ENCODE data around the gene GDF10. TPM values are rescaled to one million over a fixed set of nuclear protein-coding genes. Genes with fewer than 3 reads are reported as not detected.

GDF10 gene
- total RNA-seq, 2 experiments from 2014 or later, result 1.4 to 1.5 TPM

- Mint-ChIP-seq H3K4me1 (ENCODE audit: low read depth) (no peaks in the 10 kb centered on the region), H3K4me3 (no peak overlapping the region), H3K36me3 (ENCODE audit: low read depth) (no peaks in the 10 kb centered on the region), H3K27ac (no peak overlapping the region), H3K9me3 (no peaks in the 10 kb centered on the region), H3K27me3 (no peaks in the 10 kb centered on the region)
- no peak for ATAC-seq
- ChIA-PET POLR2A (no interaction called here), CTCF (interaction anchor here (1.2 kb wide), 1 partner anchor 14 kb away, joined by 5 read pairs; no protein-coding TSS in a partner anchor)
- TF ChIP-seq CTCF (IDR thresholded peaks at IDR 0.05), result no peak
- no peak for DNase-seq
- intact Hi-C loops (cut with micrococcal nuclease), result no loop called here
Observed at GRCh38 chr10:47354900-47355299, 54.9 kb downstream of the GDF10 start.

GRCh38 chr10:47356708-47357107, 56.7 kb downstream of the GDF10 start:
- POLR2A ChIA-PET, result no interaction called here
- Mint-ChIP-seq H3K27me3 (no peaks in the 10 kb centered on the region), H3K4me1 (ENCODE audit: low read depth) (no peaks in the 10 kb centered on the region), H3K27ac (no peak overlapping the region), H3K4me3 (no peak overlapping the region), H3K36me3 (ENCODE audit: low read depth) (no peaks in the 10 kb centered on the region), H3K9me3 (no peaks in the 10 kb centered on the region)
- ATAC-seq, result no peak
- TF ChIP-seq CTCF (IDR thresholded peaks at IDR 0.05), result no peak
- intact Hi-C loops (cut with micrococcal nuclease), result no loop called here
- no peak for DNase-seq
- CTCF ChIA-PET, result no interaction called here

GRCh38 chr10:47357131-47357582, 57.2 kb downstream of the GDF10 start:
- Mint-ChIP-seq H3K27me3 (no peaks in the 10 kb centered on the region), H3K27ac (no peak overlapping the region), H3K36me3 (ENCODE audit: low read depth) (no peaks in the 10 kb centered on the region), H3K4me3 (no peak overlapping the region), H3K4me1 (ENCODE audit: low read depth) (no peaks in the 10 kb centered on the region), H3K9me3 (no peaks in the 10 kb centered on the region)
- ChIA-PET CTCF (no interaction called here), POLR2A (no interaction called here)
- ATAC-seq, result no peak
- DNase-seq, result no peak
- TF ChIP-seq CTCF (IDR thresholded peaks at IDR 0.05), result no peak
- intact Hi-C loops (cut with micrococcal nuclease), result no loop called here

- TF ChIP-seq CTCF (IDR thresholded peaks at IDR 0.05), result no peak
- CTCF ChIA-PET, result interaction anchor here (0.6 to 0.9 kb wide), 2 partner anchors 17 to 334 kb away, joined by 3 read pairs; no protein-coding TSS in a partner anchor
Observed at GRCh38 chr10:47357911-47358310, 57.9 kb downstream of the GDF10 start.

GRCh38 chr10:47358457-47358856, 58.5 kb downstream of the GDF10 start:
- H3K36me3 Mint-ChIP-seq (ENCODE audit: low read depth), result no peaks in the 10 kb centered on the region
- intact Hi-C loops (cut with micrococcal nuclease), result no loop called here
- ATAC-seq (no peak), DNase-seq (no peak)
- no peak overlapping the region for H3K4me3 Mint-ChIP-seq
- H3K9me3 Mint-ChIP-seq, result no peaks in the 10 kb centered on the region
- POLR2A ChIA-PET, result no interaction called here
- CTCF ChIA-PET, result interaction anchor here (0.6 to 1.2 kb wide), 3 partner anchors 18 to 334 kb away, joined by 3 read pairs; no protein-coding TSS in a partner anchor
- TF ChIP-seq CTCF (IDR thresholded peaks at IDR 0.05), result no peak
- no peaks in the 10 kb centered on the region for H3K4me1 Mint-ChIP-seq (ENCODE audit: low read depth)
- no peak overlapping the region for H3K27ac Mint-ChIP-seq
- no peaks in the 10 kb centered on the region for H3K27me3 Mint-ChIP-seq

More at GRCh38 chr10:47357911-47358310, 57.9 kb downstream of the GDF10 start:
- H3K4me1 Mint-ChIP-seq (ENCODE audit: low read depth), result no peaks in the 10 kb centered on the region
- no peaks in the 10 kb centered on the region for H3K9me3 Mint-ChIP-seq
- H3K27me3 Mint-ChIP-seq, result no peaks in the 10 kb centered on the region
- H3K4me3 Mint-ChIP-seq, result no peak overlapping the region
- no peak for ATAC-seq
- H3K36me3 Mint-ChIP-seq (ENCODE audit: low read depth), result no peaks in the 10 kb centered on the region
- DNase-seq, result no peak
- POLR2A ChIA-PET, result no interaction called here
- intact Hi-C loops (cut with micrococcal nuclease), result no loop called here
- H3K27ac Mint-ChIP-seq, result no peak overlapping the region
